Esophagus muscularis mucosa (tissue), 2 donors: ENCODE data around the gene TK1.
A peak's percentile ranks its signal among the peaks of the same experiment; 100 is the strongest.

Experiments used
- EP300 ChIP-seq: sonication (generic); formaldehyde crosslinking; IDR thresholded peaks from one replicate; pipeline ENCODE4 v1.6.1; 2017; ENCODE audit warnings: antibody characterized with exemption
- POLR2A ChIP-seq: fragments of 450-650 bp; IDR thresholded peaks from one replicate; pipeline ENCODE4 v1.6.1; 2017; ENCODE audit warnings: antibody characterized with exemption, moderate library complexity, mild to moderate bottlenecking, low read depth

DNA sequence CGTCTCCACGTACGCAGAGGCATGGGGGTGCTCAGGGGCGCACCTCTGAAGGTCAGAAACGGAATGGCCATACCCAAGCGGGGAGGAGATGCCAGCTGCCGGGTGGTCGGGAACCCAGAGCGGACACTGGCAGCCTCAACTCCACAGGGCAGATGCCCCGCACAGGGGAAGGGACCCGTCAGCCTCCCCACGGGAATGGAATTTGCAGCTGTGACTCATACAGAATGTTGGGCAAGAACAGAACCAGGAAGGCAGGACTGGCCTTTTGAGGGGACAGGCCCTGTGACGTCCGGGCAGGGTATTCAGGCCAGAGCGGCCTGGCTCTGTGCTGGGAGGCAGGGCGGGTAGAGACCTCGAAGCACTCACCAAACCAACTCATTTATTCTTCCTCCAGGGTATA, 7.5 kb downstream of the TK1 start:
- TF ChIP-seq POLR2A (peak; percentile 26), EP300 (peak; percentile 57)
